ENCODE measurements around the gene EML3. TPM values are rescaled to one million over a fixed set of nuclear protein-coding genes. Genes with fewer than 3 reads are reported as not detected.

The EML3 gene
- total RNA-seq, 1 experiment from 2014 or later = 51.1 TPM

GRCh38 chr11:62565100-62565802, 47.3 kb downstream of the EML3 start:
- no peak for TF ChIP-seq GRHL2 (CRISPR knock-in tag; IDR thresholded peaks at IDR 0.05; ENCODE audit: insufficient replicate concordance, severe bottlenecking)
- TF ChIP-seq ATF2 (CRISPR knock-in tag; IDR thresholded peaks at IDR 0.05; ENCODE audit: borderline replicate concordance, low read depth) = no peak
- TF ChIP-seq MAX (CRISPR knock-in tag; IDR thresholded peaks at IDR 0.05) = no peak
- no peak for TF ChIP-seq ZNF317 (CRISPR knock-in tag; IDR thresholded peaks at IDR 0.05; ENCODE audit: borderline replicate concordance, low read depth)
- TF ChIP-seq ZNF423 (CRISPR knock-in tag; IDR thresholded peaks at IDR 0.05) = no peak
- no peak for TF ChIP-seq ZSCAN18 (CRISPR knock-in tag; IDR thresholded peaks at IDR 0.05)
- TF ChIP-seq MLX (CRISPR knock-in tag; IDR thresholded peaks at IDR 0.05) = no peak
- no peak for TF ChIP-seq SP1 (CRISPR knock-in tag; conservative IDR thresholded peaks at IDR 0.05)
- TF ChIP-seq USF2 (CRISPR knock-in tag; IDR thresholded peaks at IDR 0.05) = no peak
- TF ChIP-seq E2F1 (CRISPR knock-in tag; IDR thresholded peaks at IDR 0.05) = no peak
- no peak for TF ChIP-seq E2F5 (CRISPR knock-in tag; IDR thresholded peaks at IDR 0.05)
- no peak for TF ChIP-seq OVOL2 (CRISPR knock-in tag; IDR thresholded peaks at IDR 0.05; ENCODE audit: borderline replicate concordance)
- TF ChIP-seq ZMAT4 (CRISPR knock-in tag; IDR thresholded peaks at IDR 0.05) = no peak
- TF ChIP-seq ZNF425 (CRISPR knock-in tag; conservative IDR thresholded peaks at IDR 0.05) = no peak
- no peak for TF ChIP-seq ZNF232 (CRISPR knock-in tag; IDR thresholded peaks at IDR 0.05)
- no peak for TF ChIP-seq TP53 (CRISPR knock-in tag; IDR thresholded peaks at IDR 0.05)
- no peak for TF ChIP-seq NFYB (CRISPR knock-in tag; conservative IDR thresholded peaks at IDR 0.05; ENCODE audit: low read depth)
- TF ChIP-seq RELA (CRISPR knock-in tag; IDR thresholded peaks at IDR 0.05; ENCODE audit: borderline replicate concordance) = no peak
- TF ChIP-seq NR2C2 (CRISPR knock-in tag; IDR thresholded peaks at IDR 0.05) = no peak
- H3K9me3 Mint-ChIP-seq = no peaks in the 10 kb centered on the region
- POLR2A ChIA-PET = no interaction called here
- CTCF ChIA-PET = interaction anchor here (1.3 to 2.6 kb wide), 3 partner anchors 22 to 141 kb away, joined by 4 to 11 read pairs (median 8); no protein-coding TSS in a partner anchor
- 0 out of 2 replicates have a peak overlapping the region, but pooled peaks have one; percentile 21 for H3K27ac Mint-ChIP-seq
- peaks cover 42% of the 10 kb centered on the region for H3K4me1 Mint-ChIP-seq
- no peak for ATAC-seq
- H3K36me3 Mint-ChIP-seq = peaks cover 74% of the 10 kb centered on the region
- no peak for DNase-seq (ENCODE audit: low spot score)
- no peak overlapping the region for H3K4me3 Mint-ChIP-seq
- no peaks in the 10 kb centered on the region for H3K27me3 Mint-ChIP-seq (ENCODE audit: low read depth)

Measured in WTC11 (cell line).